Panc1 (cell line): ENCODE measurements around the gene ARHGEF39.

Experiments
- CTCF ChIP-seq: fragments of 450-650 bp; IDR thresholded peaks from 2 replicates; pipeline ENCODE4 v1.5.1; 2017; ENCODE audit warnings: mild to moderate bottlenecking
- POLR2AphosphoS5 ChIP-seq: IDR thresholded peaks from 2 replicates; pipeline ENCODE4 v1.6.1; 2012; ENCODE audit warnings: mild to moderate bottlenecking, low read depth, low read length, moderate library complexity

- TF ChIP-seq CTCF (no peak), POLR2AphosphoS5 (no peak)
Measured at GRCh38 chr9:35652829-35653209, 12.2 kb downstream of the ARHGEF39 start.
